Thyroid gland (tissue), 4 donors: ENCODE measurements around the gene THSD7B. TPM values are rescaled to one million over a fixed set of nuclear protein-coding genes. Genes with fewer than 3 reads are reported as not detected.

ENCODE experiments used
- DNase-seq, 2 donors: peaks; one replicate each; pipeline ENCODE4 v3.0.0-alpha.2; 2019
- H3K27ac ChIP-seq, 3 donors: fragments of 200-600 bp; sonication (generic); 1 replicate in 2 of 3; 2 replicates in 1 of 3; pipeline ENCODE4 v1.5.1; 2016 to 2019; ENCODE audit warnings: mild to moderate bottlenecking in 1 of 3, moderate library complexity in 1 of 3
- H3K27me3 ChIP-seq: fragments of 200-600 bp; sonication (generic); one replicate; pipeline ENCODE4 v1.5.1; 2019
- H3K36me3 ChIP-seq, 2 donors: fragments of 200-600 bp; sonication (generic); one replicate each; pipeline ENCODE4 v1.5.1; 2016 to 2019
- H3K4me1 ChIP-seq, 2 donors: fragments of 200-600 bp; sonication (generic); one replicate each; pipeline ENCODE4 v1.5.1; 2017 to 2019
- H3K4me3 ChIP-seq, 3 donors: fragments of 200-600 bp; sonication (generic); replicated peaks in 1 of 3; 1 replicate in 2 of 3; 2 replicates in 1 of 3; pipeline ENCODE4 v1.5.1; 2016; ENCODE audit warnings: mild to moderate bottlenecking in 1 of 3
- H3K9me3 ChIP-seq: fragments of 200-600 bp; sonication (generic); one replicate; pipeline ENCODE4 v1.5.1; 2017
- CTCF ChIP-seq, 6 experiments: fragments of 200-600 bp in 3 of 6; fragments of 450-650 bp in 3 of 6; sonication (generic) in 3 of 6; IDR thresholded peaks; one replicate each; pipeline ENCODE4 v1.5.1; 2016 to 2019; ENCODE audit warnings: antibody characterized with exemption in 6 of 6, mild to moderate bottlenecking in 2 of 6, inconsistent platforms in 1 of 6, moderate library complexity in 1 of 6
- POLR2A ChIP-seq, 2 donors: fragments of 450-650 bp; IDR thresholded peaks; one replicate each; pipeline ENCODE4 v1.6.1; 2017; ENCODE audit warnings: antibody characterized with exemption in 2 of 2, mild to moderate bottlenecking in 2 of 2, moderate library complexity in 1 of 2
- WGBS, 2 donors: methylation state at CpG; one replicate each; pipeline ENCODE4 v1.1.5; 2017; 5-methylcytosine and 5-hydroxymethylcytosine counted together
- intact Hi-C: fragments of 100-400 bp; cut with DNase I; formaldehyde crosslinking; loops from one replicate; pipeline ENCODE4 v1.15.1; 2023
- total RNA-seq, 4 donors: library from RNA; depleted of rRNA; stranded (reverse); fragments of >200 nt; gene quantifications; one replicate each; pipeline ENCODE4 v1.2.3, GENCODE V29; 2016

The THSD7B gene
- total RNA-seq, 4 donors from 2014 or later, result 0.29 to 1.2 (median 0.92) TPM

- DNase-seq, result no peak
- 1 to 3% methylated on average over 8 to 17 of the region's 17 CpGs for WGBS, 2 donors
- TF ChIP-seq POLR2A (IDR thresholded peaks at IDR 0.05) (no peak), CTCF (IDR thresholded peaks at IDR 0.05) (no peak)
- Histone ChIP-seq H3K9me3 (no peaks in the 10 kb centered on the region), H3K4me3 (peak overlapping the region in 1 of 3 donors; percentile 35), H3K27ac (no peak overlapping the region), H3K36me3 (no peaks in the 10 kb centered on the region), H3K27me3 (peaks cover 4% of the 10 kb centered on the region), H3K4me1 (no peaks in the 10 kb centered on the region)
- intact Hi-C loops, result no loop called here
These were observed 694 bp downstream of the THSD7B start for GRCh38 chr2:136766073-136766404.

GRCh38 chr2:136767030-136767429 is 1.7 kb downstream of the THSD7B start:
- no peak for DNase-seq

GRCh38 chr2:136769871-136770270 is 4.5 kb downstream of the THSD7B start:
- no peaks in the 10 kb centered on the region for H3K36me3 ChIP-seq
- intact Hi-C loops, result no loop called here
- DNase-seq, result no peak
- TF ChIP-seq POLR2A (IDR thresholded peaks at IDR 0.05) (no peak), CTCF (IDR thresholded peaks at IDR 0.05) (no peak)
- H3K4me1 ChIP-seq, result no peaks in the 10 kb centered on the region
- peaks cover 4% of the 10 kb centered on the region for H3K27me3 ChIP-seq
- H3K9me3 ChIP-seq, result no peaks in the 10 kb centered on the region
- H3K27ac ChIP-seq, result no peak overlapping the region
- no peak overlapping the region for H3K4me3 ChIP-seq
- 53 to 54% methylated on average over 6 of the region's 6 CpGs for WGBS, 2 donors

More at GRCh38 chr2:136767030-136767429, 1.7 kb downstream of the THSD7B start:
- Histone ChIP-seq H3K4me3 (no peak overlapping the region), H3K9me3 (no peaks in the 10 kb centered on the region), H3K27ac (no peak overlapping the region), H3K36me3 (no peaks in the 10 kb centered on the region), H3K27me3 (peaks cover 4% of the 10 kb centered on the region), H3K4me1 (no peaks in the 10 kb centered on the region)
- 14 to 16% methylated on average over 2 of the region's 2 CpGs for WGBS, 2 donors
- intact Hi-C loops, result no loop called here
- TF ChIP-seq CTCF (IDR thresholded peaks at IDR 0.05), result no peak
- no peak for TF ChIP-seq POLR2A (IDR thresholded peaks at IDR 0.05)

- 86 to 88% methylated on average over 1 of the region's 1 CpG for WGBS, 2 donors
- no peak for DNase-seq
- intact Hi-C loops, result no loop called here
These were observed 5.0 kb downstream of the THSD7B start for GRCh38 chr2:136770384-136770783.

GRCh38 chr2:136777391-136777790 is 12.0 kb downstream of the THSD7B start:
- no peaks in the 10 kb centered on the region for H3K27me3 ChIP-seq
- no peak overlapping the region for H3K4me3 ChIP-seq
- intact Hi-C loops, result no loop called here
- no peak for DNase-seq
- H3K9me3 ChIP-seq, result no peaks in the 10 kb centered on the region
- TF ChIP-seq CTCF (IDR thresholded peaks at IDR 0.05), result no peak
- TF ChIP-seq POLR2A (IDR thresholded peaks at IDR 0.05), result no peak
- no peak overlapping the region for H3K27ac ChIP-seq
- H3K4me1 ChIP-seq, result no peaks in the 10 kb centered on the region
- WGBS, 2 donors, result 70 to 74% methylated on average over 2 of the region's 2 CpGs
- no peaks in the 10 kb centered on the region for H3K36me3 ChIP-seq

More at GRCh38 chr2:136770384-136770783, 5.0 kb downstream of the THSD7B start:
- H3K36me3 ChIP-seq, result no peaks in the 10 kb centered on the region
- H3K9me3 ChIP-seq, result no peaks in the 10 kb centered on the region
- TF ChIP-seq POLR2A (IDR thresholded peaks at IDR 0.05), result no peak
- TF ChIP-seq CTCF (IDR thresholded peaks at IDR 0.05), result no peak
- H3K4me1 ChIP-seq, result no peaks in the 10 kb centered on the region
- H3K27me3 ChIP-seq, result peaks cover 4% of the 10 kb centered on the region
- H3K27ac ChIP-seq, result no peak overlapping the region
- no peak overlapping the region for H3K4me3 ChIP-seq
